GM19468 (cell line): ENCODE data around the gene AQP12A.
"Not testable (repeated sequence)": the region's sequence is repeated elsewhere in the genome, so short reads cannot be mapped to it uniquely, and the experiment has no call there.

Experiments
- ATAC-seq: cut with Tn5 transposase; IDR thresholded peaks from one replicate; pipeline ENCODE4 v1.9.1; 2021; ENCODE audit warnings: mild to moderate bottlenecking, moderate library complexity, moderate number of reproducible peaks; ENCODE audit not compliant: unreplicated experiment; ENCODE audit errors: extremely low read depth

AQP12A gene

GRCh38 chr2:240655931-240656886 lies 35.5 kb upstream of the AQP12A start:
- no peak for ATAC-seq

GRCh38 chr2:240659883-240660282 lies 31.8 kb upstream of the AQP12A start:
- not testable (repeated sequence) for ATAC-seq

- no peak for ATAC-seq
Measured at GRCh38 chr2:240662681-240663080, 29.0 kb upstream of the AQP12A start.

- no peak for ATAC-seq
Measured at GRCh38 chr2:240663546-240664190, 28.0 kb upstream of the AQP12A start.

- no peak for ATAC-seq
Measured at GRCh38 chr2:240664622-240665021, 27.0 kb upstream of the AQP12A start.

GRCh38 chr2:240670402-240670801 lies 21.3 kb upstream of the AQP12A start:
- no peak for ATAC-seq

GRCh38 chr2:240670950-240671349 lies 20.7 kb upstream of the AQP12A start:
- no peak for ATAC-seq

GRCh38 chr2:240672076-240672700 lies 19.5 kb upstream of the AQP12A start:
- ATAC-seq = no peak

GRCh38 chr2:240672701-240673190 lies 18.9 kb upstream of the AQP12A start:
- no peak for ATAC-seq

- ATAC-seq = not testable (repeated sequence)
Measured at GRCh38 chr2:240674461-240675184, 17.0 kb upstream of the AQP12A start.

GRCh38 chr2:240675345-240675744 lies 16.3 kb upstream of the AQP12A start:
- ATAC-seq = not testable (repeated sequence)

GRCh38 chr2:240678043-240678442 lies 13.6 kb upstream of the AQP12A start:
- not testable (repeated sequence) for ATAC-seq

- ATAC-seq = not testable (repeated sequence)
Measured at GRCh38 chr2:240678909-240679308, 12.8 kb upstream of the AQP12A start.

GRCh38 chr2:240680185-240680584 lies 11.5 kb upstream of the AQP12A start:
- not testable (repeated sequence) for ATAC-seq

- ATAC-seq = not testable (repeated sequence)
Measured at GRCh38 chr2:240682431-240683224, 9.0 kb upstream of the AQP12A start, which contains the start of gene AQP12B. Gene AQP12B (minus strand): TSS chr2:240682885. CDS start chr2:240682837, 48 bp downstream.

GRCh38 chr2:240683329-240683979 lies 8.2 kb upstream of the AQP12A start:
- ATAC-seq = not testable (repeated sequence)

GRCh38 chr2:240683980-240684728 lies 7.5 kb upstream of the AQP12A start:
- ATAC-seq = not testable (repeated sequence)
